ENCODE data around the gene SLC22A31. TPM values are rescaled to one million over a fixed set of nuclear protein-coding genes. Genes with fewer than 3 reads are reported as not detected.

Gene SLC22A31
- total RNA-seq, 6 experiments from 2014 or later = 0.19 to 19.3 (median 6.8) TPM; not detected in 2

DNA sequence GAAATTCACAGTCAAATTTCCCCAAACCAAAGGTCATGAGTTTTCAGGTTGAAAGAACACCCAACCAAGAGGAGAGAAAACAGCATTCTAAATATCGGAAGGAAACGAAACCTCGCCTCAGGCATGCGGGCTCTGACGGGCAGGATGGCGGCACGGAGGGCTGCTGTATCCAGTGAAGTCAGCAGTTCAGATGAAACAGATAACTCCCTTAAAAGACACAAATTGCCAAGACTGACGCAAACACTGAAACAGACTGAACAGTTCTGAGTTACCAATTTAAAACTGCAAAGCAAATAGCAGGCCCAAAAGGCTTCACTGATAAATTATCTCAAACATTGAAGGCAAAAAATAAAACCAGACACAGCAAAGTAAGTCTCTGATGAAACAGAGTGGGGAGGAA, 49.4 kb downstream of the SLC22A31 start:
- H3K27ac ChIP-seq = no peak overlapping the region
- intact Hi-C loops (cut with DNase I) = no loop called here
- WGBS (ENCODE audit: insufficient coverage, low coverage, low lambda C conversion rate, missing lambda C conversion rate) = over 99% methylated on average over 8 of the region's 8 CpGs

DNA sequence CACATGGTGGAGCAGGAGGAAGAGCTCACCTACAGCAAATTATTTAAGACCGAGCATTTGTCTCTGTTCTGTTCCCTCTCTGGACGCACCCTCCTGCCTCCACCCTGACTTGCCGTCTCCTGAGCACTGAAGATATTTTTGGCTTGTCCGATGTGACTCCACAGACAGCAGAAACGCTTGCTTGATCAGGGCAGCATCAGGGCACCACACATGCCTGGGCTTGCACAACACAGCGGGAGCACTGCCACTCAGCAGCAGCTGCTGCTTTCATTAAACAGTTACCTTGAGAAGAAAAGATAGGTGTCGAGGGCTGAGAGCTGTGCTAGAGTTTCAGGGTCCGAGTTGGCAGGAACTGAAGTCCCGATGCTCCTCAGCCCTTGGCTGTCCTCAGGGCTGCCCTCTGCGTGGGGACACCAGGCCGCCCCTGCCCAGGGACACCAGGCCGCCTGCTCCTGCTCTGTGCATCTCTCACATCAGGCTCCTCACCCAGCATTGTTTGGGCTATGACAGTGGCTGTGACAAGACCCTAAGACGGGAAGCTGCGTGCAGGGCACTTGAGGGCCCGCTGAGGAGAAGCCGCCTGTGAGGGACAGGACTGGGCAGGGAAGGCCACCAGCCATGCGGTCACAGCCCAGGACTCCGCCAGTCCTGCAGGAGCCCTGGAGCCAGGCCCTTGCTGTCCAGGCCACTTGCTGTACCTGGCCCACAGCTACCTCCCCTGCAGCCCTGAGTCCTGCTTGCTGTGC, 50.1 kb downstream of the SLC22A31 start:
- H3K27ac ChIP-seq = no peak overlapping the region
- no peaks in the 10 kb centered on the region for H3K27me3 ChIP-seq
- no peak for ATAC-seq
- H3K4me3 ChIP-seq = no peak overlapping the region
- intact Hi-C loops (cut with DNase I) = no loop called here
- no peaks in the 10 kb centered on the region for H3K9me3 ChIP-seq
- peak in 1 of 3 donors; percentile 46 for DNase-seq
- peaks cover 0 to 3% (median 1%) of the 10 kb centered on the region in 4 donors for H3K36me3 ChIP-seq
- no peaks in the 10 kb centered on the region for H3K4me1 ChIP-seq
- TF ChIP-seq POLR2A (IDR thresholded peaks at IDR 0.05) = no peak
- no peak for TF ChIP-seq CTCF (IDR thresholded peaks at IDR 0.05)
- WGBS (ENCODE audit: insufficient coverage, low coverage, low lambda C conversion rate, missing lambda C conversion rate) = 94% methylated on average over 4 of the region's 18 CpGs

More for the DNA sequence above, 49.4 kb downstream of the SLC22A31 start:
- ATAC-seq (no peak), DNase-seq (no peak)
- Histone ChIP-seq H3K4me1 (no peaks in the 10 kb centered on the region), H3K27me3 (no peaks in the 10 kb centered on the region), H3K36me3 (peaks cover 0 to 3% (median 1%) of the 10 kb centered on the region in 4 donors), H3K4me3 (no peak overlapping the region), H3K9me3 (no peaks in the 10 kb centered on the region)
- no peak for TF ChIP-seq CTCF (IDR thresholded peaks at IDR 0.05)
- TF ChIP-seq POLR2A (IDR thresholded peaks at IDR 0.05) = no peak

GRCh38 chr16:89149386-89149785, 51.0 kb downstream of the SLC22A31 start:
- WGBS (ENCODE audit: insufficient coverage, low coverage, low lambda C conversion rate, missing lambda C conversion rate) = 97% methylated on average over 9 of the region's 9 CpGs
- no peaks in the 10 kb centered on the region for H3K27me3 ChIP-seq
- no peak overlapping the region for H3K4me3 ChIP-seq
- no peak overlapping the region for H3K27ac ChIP-seq
- peak in 1 of 3 donors; percentile 13 for DNase-seq
- H3K9me3 ChIP-seq = no peaks in the 10 kb centered on the region
- TF ChIP-seq POLR2A (IDR thresholded peaks at IDR 0.05) (no peak), CTCF (IDR thresholded peaks at IDR 0.05) (no peak)
- intact Hi-C loops (cut with DNase I) = no loop called here
- no peaks in the 10 kb centered on the region for H3K4me1 ChIP-seq
- ATAC-seq = no peak
- H3K36me3 ChIP-seq = peaks cover 0 to 3% (median 1%) of the 10 kb centered on the region in 4 donors

DNA sequence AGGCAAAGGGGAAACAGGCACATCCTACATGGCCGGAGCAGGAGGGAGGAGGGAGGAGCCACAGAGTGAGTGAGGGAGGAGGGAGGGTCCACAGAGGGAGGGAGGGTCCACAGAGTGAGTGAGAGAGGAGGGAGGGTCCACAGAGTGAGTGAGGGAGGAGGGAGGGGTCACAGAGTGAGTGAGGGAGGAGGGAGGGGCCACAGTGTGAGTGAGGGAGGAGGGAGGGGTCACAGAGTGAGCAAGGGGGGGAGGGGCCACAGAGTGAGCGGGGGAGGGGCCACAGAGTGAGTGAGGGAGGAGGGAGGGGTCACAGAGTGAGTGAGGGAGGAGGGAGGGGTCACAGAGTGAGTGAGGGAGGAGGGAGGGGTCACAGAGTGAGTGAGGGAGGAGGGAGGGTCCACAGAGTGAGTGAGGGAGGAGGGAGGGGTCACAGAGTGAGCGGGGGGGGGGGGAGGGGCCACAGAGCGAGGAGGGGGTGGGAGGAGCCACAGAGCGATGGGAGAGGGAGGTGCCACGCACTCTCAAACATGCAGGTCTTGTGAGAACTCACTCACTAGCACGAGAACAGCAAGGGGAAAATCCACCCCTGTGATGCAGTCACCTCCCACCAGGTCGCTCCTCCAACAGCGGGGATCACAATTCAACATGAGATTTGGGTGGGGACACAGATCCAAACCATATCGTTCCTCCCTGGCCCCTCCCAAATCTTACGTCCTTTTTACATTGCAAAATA, 53.1 kb downstream of the SLC22A31 start:
- TF ChIP-seq CTCF (IDR thresholded peaks at IDR 0.05) (no peak), POLR2A (IDR thresholded peaks at IDR 0.05) (no peak)
- Histone ChIP-seq H3K27ac (no peak overlapping the region), H3K9me3 (no peaks in the 10 kb centered on the region), H3K4me1 (no peaks in the 10 kb centered on the region), H3K4me3 (no peak overlapping the region), H3K27me3 (no peaks in the 10 kb centered on the region), H3K36me3 (peaks cover 0 to 3% (median 1%) of the 10 kb centered on the region in 4 donors)
- WGBS (ENCODE audit: insufficient coverage, low coverage, low lambda C conversion rate, missing lambda C conversion rate) = 90% methylated on average over 5 of the region's 11 CpGs
- peak in 1 of 3 donors; percentile 15 for DNase-seq
- intact Hi-C loops (cut with DNase I) = no loop called here
- no peak for ATAC-seq

Data from right lobe of liver (tissue), 6 donors.